ENCODE measurements around the gene ZNF317.

Gene ZNF317

GRCh38 chr19:9140159-9140874 lies at the start of gene ZNF317:
Gene ZNF317, plus strand, starts transcription at chr19:9140397. Its CDS starts 15,620 bp downstream, at chr19:9156017.
- DNase-seq, result peak; percentile 96

GRCh38 chr19:9107375-9107774 lies 32.8 kb upstream of the ZNF317 start, which contains the start of gene OR7G2:
Gene OR7G2, minus strand, starts transcription at chr19:9107475. Its CDS starts 4,232 bp downstream, at chr19:9103243.
- no peak for DNase-seq

- no peak for DNase-seq
Observed at GRCh38 chr19:9109959-9110358, 30.2 kb upstream of the ZNF317 start.

- DNase-seq, result no peak
Observed at GRCh38 chr19:9115307-9115813, 24.8 kb upstream of the ZNF317 start, which contains the start of gene OR7G1. Gene OR7G1, minus strand, starts transcription at chr19:9115763. Its CDS starts 0 bp downstream, at chr19:9115763.

GRCh38 chr19:9116547-9116946 lies 23.6 kb upstream of the ZNF317 start:
- DNase-seq, result no peak

GRCh38 chr19:9126900-9127405 lies 13.2 kb upstream of the ZNF317 start, which contains the start of gene OR7G3:
Gene OR7G3, minus strand, starts transcription at chr19:9126950. Its CDS starts 0 bp downstream, at chr19:9126950.
- no peak for DNase-seq

- DNase-seq, result no peak
Observed at GRCh38 chr19:9128171-9128570, 12.0 kb upstream of the ZNF317 start.

GRCh38 chr19:9130965-9131364 lies 9.2 kb upstream of the ZNF317 start:
- DNase-seq, result peak; percentile 78

GRCh38 chr19:9132422-9132821 lies 7.8 kb upstream of the ZNF317 start:
- no peak for DNase-seq

GRCh38 chr19:9139609-9140158 lies 513 bp upstream of the ZNF317 start:
- no peak for DNase-seq

GRCh38 chr19:9144920-9145319 lies 4.7 kb downstream of the ZNF317 start:
- no peak for DNase-seq

GRCh38 chr19:9146882-9147281 lies 6.7 kb downstream of the ZNF317 start:
- no peak for DNase-seq

GRCh38 chr19:9148697-9149096 lies 8.5 kb downstream of the ZNF317 start:
- DNase-seq, result no peak

- no peak for DNase-seq
Observed at GRCh38 chr19:9149997-9150396, 9.8 kb downstream of the ZNF317 start.

GRCh38 chr19:9150650-9151049 lies 10.5 kb downstream of the ZNF317 start:
- DNase-seq, result no peak

GRCh38 chr19:9151367-9151766 lies 11.2 kb downstream of the ZNF317 start:
- DNase-seq, result no peak

- DNase-seq, result no peak
Observed at GRCh38 chr19:9155591-9155990, 15.4 kb downstream of the ZNF317 start.

GRCh38 chr19:9156304-9156703 lies 16.1 kb downstream of the ZNF317 start:
- DNase-seq, result no peak

- no peak for DNase-seq
Observed at GRCh38 chr19:9159891-9160290, 19.7 kb downstream of the ZNF317 start.

- DNase-seq, result no peak
Observed at GRCh38 chr19:9161427-9161826, 21.2 kb downstream of the ZNF317 start.

GRCh38 chr19:9165261-9165660 lies 25.1 kb downstream of the ZNF317 start:
- DNase-seq, result no peak

- no peak for DNase-seq
Observed at GRCh38 chr19:9166846-9167245, 26.6 kb downstream of the ZNF317 start.

GRCh38 chr19:9171393-9171991 lies 31.3 kb downstream of the ZNF317 start:
- DNase-seq, result no peak

- no peak for DNase-seq
Observed at GRCh38 chr19:9175326-9175725, 35.1 kb downstream of the ZNF317 start.
